Lung (tissue), 12 donors: ENCODE measurements around the gene PLCB2. TPM values are rescaled to one million over a fixed set of nuclear protein-coding genes. Genes with fewer than 3 reads are reported as not detected.

ENCODE experiments used
- ATAC-seq: fragments of 200-7000 bp; cut with Tn5 transposase; one replicate; pipeline ENCODE4 v1.9.1; 2020; ENCODE audit warnings: moderate number of reproducible peaks; ENCODE audit not compliant: insufficient read depth, low FRiP score
- DNase-seq, 3 donors: peaks; one replicate each; pipeline ENCODE4 v3.0.0-alpha.2; 2013 to 2017
- H3K27ac ChIP-seq, 2 donors: one replicate each; pipeline ENCODE4 v1.5.1; 2013; ENCODE audit warnings: mild to moderate bottlenecking in 2 of 2, moderate library complexity in 2 of 2, control low read depth in 1 of 2, inconsistent platforms in 1 of 2, low read depth in 1 of 2, low read length in 1 of 2
- H3K27me3 ChIP-seq, 3 donors: one replicate each; pipeline ENCODE4 v1.5.1; 2013; ENCODE audit warnings: low read length in 2 of 3; ENCODE audit not compliant: control insufficient read depth in 3 of 3, insufficient read depth in 3 of 3
- H3K36me3 ChIP-seq, 4 donors: one replicate each; pipeline ENCODE4 v1.5.1; 2013; ENCODE audit warnings: low read length in 4 of 4, mild to moderate bottlenecking in 1 of 4, moderate library complexity in 1 of 4; ENCODE audit not compliant: control insufficient read depth in 4 of 4, insufficient read depth in 4 of 4
- H3K4me1 ChIP-seq, 5 donors: one replicate each; pipeline ENCODE4 v1.5.1; 2013; ENCODE audit warnings: low read length in 5 of 5, mild to moderate bottlenecking in 2 of 5, moderate library complexity in 1 of 5; ENCODE audit not compliant: control insufficient read depth in 5 of 5, insufficient read depth in 5 of 5
- H3K4me3 ChIP-seq: one replicate; pipeline ENCODE4 v1.5.1; 2013; ENCODE audit warnings: mild to moderate bottlenecking, control low read depth, moderate library complexity
- H3K9ac ChIP-seq, 2 donors: one replicate each; pipeline ENCODE4 v1.5.1; 2013; ENCODE audit warnings: low read length in 2 of 2, control low read depth in 1 of 2; ENCODE audit not compliant: insufficient read depth in 1 of 2
- H3K9me3 ChIP-seq, 4 donors: one replicate each; pipeline ENCODE4 v1.5.1; 2013; ENCODE audit warnings: low read length in 3 of 4, mild to moderate bottlenecking in 1 of 4, moderate library complexity in 1 of 4; ENCODE audit not compliant: control insufficient read depth in 4 of 4, insufficient read depth in 3 of 4
- WGBS, 2 donors: extraction: QIAGEN DNeasy Blood & Tissue Kit; methylation state at CpG; one replicate each; pipeline ENCODE4 v1.1.7; 2013; 5-methylcytosine and 5-hydroxymethylcytosine counted together
- polyA plus RNA-seq, 2 donors: library from polyadenylated mRNA; stranded (reverse); fragments of 200-250 nt; gene quantifications; one replicate each; pipeline ENCODE4 v1.2.1, GENCODE V29; 2013
- total RNA-seq, 2 donors: library from RNA; depleted of rRNA in 1 of 2; stranded (reverse); fragments of >200 nt in 1 of 2; gene quantifications; one replicate each; pipeline ENCODE4 v1.2.1, GENCODE V29; 2014 to 2021
- TF ChIP-seq, protein P1 (sequence below): IDR thresholded peaks from 2 replicates; pipeline ENCODE4 v1.5.1; 2012; ENCODE audit warnings: mild to moderate bottlenecking; ENCODE audit errors: control extremely low read depth, extremely low read depth
- donor health status: control.
- donor health status: control.
- donor health status: Bipolar disorder and iron deficiency.
- donor health status: healthy.
- donor health status: DM: yes; HTN: yes; CAD: no.

The PLCB2 gene
- total and polyA plus RNA-seq, 4 donors = 17.9 to 76.7 (median 51.2) TPM

GRCh38 chr15:40274350-40275274, 33.1 kb downstream of the PLCB2 start:
- WGBS, 2 donors = 54 to 57% methylated on average over 26 of the region's 26 CpGs

DNA sequence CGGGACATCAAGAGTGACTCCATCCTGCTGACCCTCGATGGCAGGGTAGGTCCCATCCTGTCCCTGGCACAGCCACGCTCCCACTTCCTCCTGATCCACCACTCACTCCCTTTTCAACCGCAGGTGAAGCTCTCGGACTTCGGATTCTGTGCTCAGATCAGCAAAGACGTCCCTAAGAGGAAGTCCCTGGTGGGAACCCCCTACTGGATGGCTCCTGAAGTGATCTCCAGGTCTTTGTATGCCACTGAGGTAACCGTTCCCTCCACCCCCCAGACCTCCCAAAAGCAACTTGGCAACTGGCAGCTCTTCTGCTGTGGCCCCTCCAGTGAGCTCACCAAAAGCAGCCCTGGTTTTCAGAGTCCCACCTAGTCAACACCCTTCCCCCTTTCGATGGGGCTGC, 34.3 kb downstream of the PLCB2 start:
- Histone ChIP-seq H3K9me3 (peaks cover 0 to under 1% (median 0%) of the 10 kb centered on the region in 4 donors), H3K27ac (no peak overlapping the region), H3K4me3 (no peak overlapping the region), H3K27me3 (peaks cover 0 to 5% (median 0%) of the 10 kb centered on the region in 3 donors), H3K4me1 (peaks cover 0 to under 1% (median 0%) of the 10 kb centered on the region in 5 donors), H3K9ac (no peak overlapping the region), H3K36me3 (peaks cover 0 to 4% (median 0%) of the 10 kb centered on the region in 4 donors)
- DNase-seq (no peak), ATAC-seq (no peak)
- TF ChIP-seq, protein P1, sequence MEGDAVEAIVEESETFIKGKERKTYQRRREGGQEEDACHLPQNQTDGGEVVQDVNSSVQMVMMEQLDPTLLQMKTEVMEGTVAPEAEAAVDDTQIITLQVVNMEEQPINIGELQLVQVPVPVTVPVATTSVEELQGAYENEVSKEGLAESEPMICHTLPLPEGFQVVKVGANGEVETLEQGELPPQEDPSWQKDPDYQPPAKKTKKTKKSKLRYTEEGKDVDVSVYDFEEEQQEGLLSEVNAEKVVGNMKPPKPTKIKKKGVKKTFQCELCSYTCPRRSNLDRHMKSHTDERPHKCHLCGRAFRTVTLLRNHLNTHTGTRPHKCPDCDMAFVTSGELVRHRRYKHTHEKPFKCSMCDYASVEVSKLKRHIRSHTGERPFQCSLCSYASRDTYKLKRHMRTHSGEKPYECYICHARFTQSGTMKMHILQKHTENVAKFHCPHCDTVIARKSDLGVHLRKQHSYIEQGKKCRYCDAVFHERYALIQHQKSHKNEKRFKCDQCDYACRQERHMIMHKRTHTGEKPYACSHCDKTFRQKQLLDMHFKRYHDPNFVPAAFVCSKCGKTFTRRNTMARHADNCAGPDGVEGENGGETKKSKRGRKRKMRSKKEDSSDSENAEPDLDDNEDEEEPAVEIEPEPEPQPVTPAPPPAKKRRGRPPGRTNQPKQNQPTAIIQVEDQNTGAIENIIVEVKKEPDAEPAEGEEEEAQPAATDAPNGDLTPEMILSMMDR = no peak
- WGBS, 2 donors = 85 to 86% methylated on average over 9 of the region's 9 CpGs

More at GRCh38 chr15:40274350-40275274, 33.1 kb downstream of the PLCB2 start:
- DNase-seq (peak; percentile 74 to 78 (median 75)), ATAC-seq (peak; percentile 78)
- Histone ChIP-seq H3K9ac (no peak overlapping the region), H3K36me3 (peaks cover 0 to 4% (median 0%) of the 10 kb centered on the region in 4 donors), H3K27ac (no peak overlapping the region), H3K27me3 (peaks cover 0 to 16% (median 7%) of the 10 kb centered on the region in 3 donors), H3K4me1 (peaks cover 0 to 7% (median 0%) of the 10 kb centered on the region in 5 donors), H3K4me3 (no peak overlapping the region), H3K9me3 (no peaks in the 10 kb centered on the region)
- TF ChIP-seq, protein P1 = peak; percentile 100

- peaks cover 0 to 4% (median 0%) of the 10 kb centered on the region in 4 donors for H3K36me3 ChIP-seq
- no peaks in the 10 kb centered on the region for H3K4me1 ChIP-seq
- WGBS, 2 donors = 76 to 83% methylated on average over 20 of the region's 20 CpGs
- TF ChIP-seq, protein P1 = no peak
- DNase-seq (no peak), ATAC-seq (no peak)
- no peak overlapping the region for H3K4me3 ChIP-seq
- H3K27me3 ChIP-seq = no peaks in the 10 kb centered on the region
- H3K27ac ChIP-seq = no peak overlapping the region
- H3K9me3 ChIP-seq = peaks cover 0 to 1% (median 0%) of the 10 kb centered on the region in 4 donors
- no peak overlapping the region for H3K9ac ChIP-seq
Observed at GRCh38 chr15:40272485-40273056, 35.2 kb downstream of the PLCB2 start.
